HepG2 (cell line): ENCODE results near the gene CCDC7. TPM values are rescaled to one million over a fixed set of nuclear protein-coding genes. Genes with fewer than 3 reads are reported as not detected.

Experiments used
- ATAC-seq: fragments of 200-7000 bp; cut with Tn5 transposase; 3 replicates; pipeline ENCODE4 v1.9.1; 2020; ENCODE audit warnings: mild to moderate bottlenecking, moderate library complexity
- BruUV-seq: library from RNA; stranded (reverse); fragments of 400-500 nt; replicated peaks from 2 replicates; lab custom pipeline; 2021; lab: Mats Ljungman, UMichigan
- CTCF ChIA-PET: fragments of 300-600 bp; formaldehyde crosslinking; extraction: SDS; loops from one replicate; lab custom pipeline; 2021; ENCODE audit warnings: low total read pairs, inconsistent platforms, low intra/inter-chr PET ratio; lab: Yijun Ruan, JAX
- POLR2A ChIA-PET: fragments of 350-600 bp; sonication (Branson Sonifier 250); formaldehyde crosslinking; loops from one replicate; lab custom pipeline; 2020; ENCODE audit warnings: antibody characterized with exemption, inconsistent platforms; lab: Yijun Ruan, JAX
- DNase-seq: peaks from one replicate; pipeline ENCODE4 v3.0.0-alpha.2; 2015; ENCODE audit warnings: low spot score
- FAIRE-seq: peaks from 3 replicates; lab custom pipeline; 2011; peaks lifted over from hg19 to GRCh38; lab: Jason Lieb, UNC
- H2AFZ ChIP-seq: one replicate; pipeline ENCODE4 v1.6.1; 2011; ENCODE audit warnings: low read length, inconsistent platforms
- H3K27ac ChIP-seq: fragments of 300-600 bp; 3 replicates; pipeline ENCODE4 v1.8.0; 2011; ENCODE audit warnings: mixed run types, mild to moderate bottlenecking, mixed read lengths, low read length, inconsistent platforms; ENCODE audit not compliant: insufficient read depth; ENCODE audit errors: extremely low read length
- H3K27me3 ChIP-seq, 2 experiments: fragments of 200-600 bp in 1 of 2; 2 replicates in 1 of 2; 3 replicates in 1 of 2; pipeline versions ENCODE4 v1.6.0 to v1.8.0; 2011; ENCODE audit warnings: low read length in 2 of 2, mild to moderate bottlenecking in 2 of 2, moderate library complexity in 2 of 2, inconsistent platforms in 1 of 2; ENCODE audit not compliant: insufficient read depth in 2 of 2, control insufficient read depth in 1 of 2
- H3K36me3 ChIP-seq, 2 experiments: fragments of 200-600 bp in 1 of 2; replicated peaks in 1 of 2; 2 replicates in 1 of 2; 3 replicates in 1 of 2; pipeline versions ENCODE4 v1.5.1 to v1.8.0; 2011; ENCODE audit warnings: low read length in 2 of 2, inconsistent platforms in 1 of 2; ENCODE audit not compliant: insufficient read depth in 2 of 2, control insufficient read depth in 1 of 2
- H3K4me1 ChIP-seq: 2 replicates; pipeline ENCODE4 v1.5.1; 2012; ENCODE audit warnings: low read length, inconsistent platforms; ENCODE audit not compliant: insufficient read depth
- H3K4me2 ChIP-seq: 2 replicates; pipeline ENCODE4 v1.6.0; 2011; ENCODE audit warnings: low read depth, low read length, inconsistent platforms
- H3K4me3 ChIP-seq, 3 experiments: fragments of 200-600 bp in 1 of 3; sonication (generic), shearing (Covaris generic) in 1 of 3; replicated peaks in 1 of 3; 2 replicates each; pipeline ENCODE4 v1.5.1; 2011 to 2016; ENCODE audit warnings: low read length in 3 of 3, inconsistent platforms in 2 of 3, low read depth in 2 of 3, mild to moderate bottlenecking in 2 of 3, control low read depth in 1 of 3, mixed read lengths in 1 of 3; ENCODE audit not compliant: insufficient read depth in 1 of 3
- H3K79me2 ChIP-seq: one replicate; pipeline ENCODE4 v1.6.1; 2011; ENCODE audit warnings: low read length, inconsistent platforms; ENCODE audit not compliant: insufficient read depth
- H3K9ac ChIP-seq: 2 replicates; pipeline ENCODE4 v1.6.0; 2011; ENCODE audit warnings: mild to moderate bottlenecking, low read depth, low read length, inconsistent platforms; ENCODE audit not compliant: insufficient read depth
- H3K9me3 ChIP-seq: 2 replicates; pipeline ENCODE4 v1.5.1; 2012; ENCODE audit warnings: mild to moderate bottlenecking, low read length
- H4K20me1 ChIP-seq: 2 replicates; pipeline ENCODE4 v1.6.0; 2011; ENCODE audit warnings: inconsistent platforms, mild to moderate bottlenecking, low read length, moderate library complexity; ENCODE audit not compliant: insufficient read depth
- ATF7 ChIP-seq, 2 experiments: fragments of 450-650 bp in 1 of 2; sonication (generic) in 1 of 2; formaldehyde crosslinking in 1 of 2; IDR thresholded peaks; 2 replicates each; pipeline versions ENCODE4 v1.4.0 to v1.6.1; 2016 to 2020; ENCODE audit warnings: antibody characterized with exemption in 1 of 2, mild to moderate bottlenecking in 1 of 2, missing genetic modification reagents in 1 of 2
- CEBPB ChIP-seq: IDR thresholded peaks from 2 replicates; pipeline ENCODE4 v1.6.1; 2011; ENCODE audit warnings: low read depth, low read length, improper control_type of control experiment, borderline replicate concordance
- FOXA1 ChIP-seq, 2 experiments: fragments of 450-650 bp in 1 of 2; sonication (generic) in 1 of 2; formaldehyde crosslinking in 1 of 2; IDR thresholded peaks; 2 replicates each; pipeline versions ENCODE4 v1.4.0 to v1.6.1; 2016 to 2020; ENCODE audit warnings: missing genetic modification reagents in 1 of 2
- FOXJ3 ChIP-seq: sonication (generic); formaldehyde crosslinking; IDR thresholded peaks from 2 replicates; pipeline ENCODE4 v1.4.0; 2020; ENCODE audit warnings: missing genetic modification reagents, mild to moderate bottlenecking, borderline replicate concordance
- SMC3 ChIP-seq: IDR thresholded peaks from 2 replicates; pipeline ENCODE4 v1.6.1; 2011; ENCODE audit warnings: low read length, improper control_type of control experiment
- SRSF1 ChIP-seq: fragments of 200-400 bp; formaldehyde crosslinking; optimal IDR thresholded peaks from 2 replicates; pipeline ENCODE3; 2017; ENCODE audit warnings: mild to moderate bottlenecking, low read depth, low read length, moderate library complexity
- WGBS: methylation state at CpG from one replicate; pipeline ENCODE4 v1.1.6; 2017; ENCODE audit warnings: low lambda C conversion rate; 5-methylcytosine and 5-hydroxymethylcytosine counted together
- in situ Hi-C: cut with HindIII; loops from 2 replicates; pipeline ENCODE4 v1.10.0; 2017; ENCODE audit warnings: low pct_unique_long_range_greater_than_20kb; ENCODE audit not compliant: extremely low pct_ligation_motif_present
- intact Hi-C: fragments of 100-400 bp; cut with micrococcal nuclease; formaldehyde crosslinking; loops from one replicate; pipeline ENCODE4 v1.10.0; 2022; ENCODE audit not compliant: unreplicated experiment
- polyA plus RNA-seq, 8 experiments: library from polyadenylated mRNA; depleted of rRNA in 3 of 8; stranded (reverse) in 7 of 8; unstranded in 1 of 8; fragments of >200 nt; fragmentation: Illumina TruSeq in 4 of 8; extraction: Trizol in 4 of 8; gene quantifications; 2 replicates each; pipeline versions ENCODE4 v1.2.1 to v1.2.3, GENCODE V29; 2011 to 2016; ENCODE audit warnings: low read depth in 4 of 8, missing spikeins in 1 of 8, mixed read lengths in 1 of 8; ENCODE audit not compliant: insufficient read depth in 1 of 8
- total RNA-seq, 5 experiments: library from RNA; depleted of rRNA; stranded (reverse); fragments of >200 nt; fragmentation: Illumina TruSeq; extraction: Trizol; gene quantifications; 2 replicates each; pipeline ENCODE4 v1.2.3, GENCODE V29; 2016; ENCODE audit warnings: low read depth in 1 of 5
- TF ChIP-seq, protein P1 (sequence below): sonication (generic); formaldehyde crosslinking; IDR thresholded peaks from 2 replicates; pipeline ENCODE4 v1.4.0; 2020; ENCODE audit warnings: missing genetic modification reagents
- TF ChIP-seq, protein P2 (sequence below): sonication (generic); formaldehyde crosslinking; conservative IDR thresholded peaks from 2 replicates; pipeline ENCODE4 v1.4.0; 2020; ENCODE audit warnings: missing genetic modification reagents
- TF ChIP-seq, protein P3 (sequence below): sonication (generic); formaldehyde crosslinking; IDR thresholded peaks from 2 replicates; pipeline ENCODE4 v1.5.0; 2020; ENCODE audit warnings: mild to moderate bottlenecking, missing genetic modification reagents, moderate library complexity

Gene CCDC7
- total and polyA plus RNA-seq, 2 of the 13 experiments (the other 11 are each of a cell fraction or from before 2014, with no cell fraction given) = 0.40 to 1.8 TPM

DNA sequence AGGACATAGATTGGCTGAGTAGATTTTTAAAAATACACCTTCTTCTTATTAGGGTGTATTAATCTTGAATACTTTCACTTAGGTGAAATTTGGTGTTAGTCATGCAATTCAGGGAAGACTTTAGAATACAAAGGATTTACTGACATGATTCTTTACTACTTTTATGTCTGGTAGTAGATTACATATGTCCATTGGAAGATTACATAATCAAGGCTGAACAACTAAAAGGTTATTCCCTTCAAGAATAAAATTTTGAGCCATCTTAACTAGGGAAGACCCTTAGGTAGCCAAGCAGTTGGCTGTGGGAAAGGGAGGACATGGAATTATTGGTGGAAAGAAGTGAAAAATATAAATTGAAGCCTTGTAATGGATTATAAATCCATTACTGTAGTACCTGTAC, 347.1 kb downstream of the CCDC7 start:
- ATAC-seq (no peak), FAIRE-seq (no peak), DNase-seq (no peak)
- no peaks in the 10 kb centered on the region for H3K79me2 ChIP-seq
- intact Hi-C loops = loop anchor here (10.0 kb wide), 1 partner anchor 362 kb away; no protein-coding TSS in a partner anchor
- peaks cover 9% of the 10 kb centered on the region for H3K4me1 ChIP-seq
- no peak overlapping the region for H3K4me3 ChIP-seq
- in situ Hi-C loops = no loop called here
- ChIA-PET POLR2A (no interaction called here), CTCF (no interaction called here)
- no peaks in the 10 kb centered on the region for H3K9me3 ChIP-seq
- H3K27ac ChIP-seq = no peak overlapping the region
- H3K27me3 ChIP-seq = no peaks in the 10 kb centered on the region
- H3K36me3 ChIP-seq = no peaks in the 10 kb centered on the region
- BruUV-seq = no TSS peak
- TF ChIP-seq SRSF1 = no peak
- TF ChIP-seq CEBPB = peak; percentile 65
- TF ChIP-seq ATF7 (IDR thresholded peaks at IDR 0.05) = peak; percentile 35; the same call in 1 of the 2 replicates
- TF ChIP-seq ATF7 (CRISPR knock-in tag; IDR thresholded peaks at IDR 0.05) = no peak
- no peak overlapping the region for H3K4me2 ChIP-seq
- no peaks in the 10 kb centered on the region for H4K20me1 ChIP-seq
- H2AFZ ChIP-seq = no peak overlapping the region
- H3K9ac ChIP-seq = no peak overlapping the region

DNA sequence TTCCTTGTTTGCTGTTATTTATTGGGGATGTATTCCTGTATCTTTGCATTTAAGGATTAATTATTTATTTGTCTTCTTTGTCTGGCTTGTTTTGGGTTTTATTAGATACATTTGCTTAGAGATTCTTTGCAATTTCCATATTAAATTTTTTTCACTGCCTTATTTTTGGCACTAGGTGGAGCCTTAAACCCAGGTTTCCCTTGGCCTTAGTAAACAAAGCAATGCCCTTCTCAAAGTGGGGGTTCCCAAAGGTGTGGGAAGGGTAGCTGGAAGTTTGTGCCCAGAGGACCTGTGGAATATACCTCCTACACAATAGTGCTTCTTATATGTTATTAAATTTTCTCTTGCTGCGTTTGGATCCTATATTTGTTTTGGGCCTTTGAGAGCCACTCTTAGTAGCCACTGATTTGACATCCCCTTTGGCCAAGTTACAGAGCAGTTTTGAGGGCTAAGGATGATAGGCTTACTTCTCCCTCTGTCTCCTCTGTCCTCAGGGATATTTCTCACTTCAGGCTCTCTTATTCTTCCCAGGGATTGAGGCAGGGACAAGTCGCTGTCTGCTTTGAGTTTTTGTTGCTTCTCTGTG, 349.8 kb downstream of the CCDC7 start:
- FAIRE-seq (peak; percentile 42), ATAC-seq (peak; percentile 46; the same call in 2 of the 3 replicates), DNase-seq (peak; percentile 13)
- Histone ChIP-seq H4K20me1 (no peaks in the 10 kb centered on the region), H3K4me3 (no peak overlapping the region), H3K36me3 (no peaks in the 10 kb centered on the region), H3K4me2 (no peak overlapping the region), H3K9ac (no peak overlapping the region), H3K9me3 (no peaks in the 10 kb centered on the region), H3K79me2 (no peaks in the 10 kb centered on the region), H2AFZ (no peak overlapping the region), H3K27me3 (no peaks in the 10 kb centered on the region), H3K27ac (no peak overlapping the region), H3K4me1 (no peaks in the 10 kb centered on the region)
- no TSS peak for BruUV-seq
- 8% methylated on average over 2 of the region's 2 CpGs for WGBS
- POLR2A ChIA-PET = no interaction called here
- in situ Hi-C loops (loop anchor here (5.0 kb wide), 1 partner anchor 212 kb away; no protein-coding TSS in a partner anchor), intact Hi-C loops (loop anchor here (1.0 to 10.0 kb wide), 2 partner anchors 213 to 359 kb away; no protein-coding TSS in a partner anchor)
- CTCF ChIA-PET = interaction anchor here (1.3 to 2.1 kb wide), 2 partner anchors 213 to 360 kb away, joined by 4 to 41 read pairs; no protein-coding TSS in a partner anchor
- TF ChIP-seq FOXA1 (IDR thresholded peaks at IDR 0.05) (no peak), FOXA1 (CRISPR knock-in tag; IDR thresholded peaks at IDR 0.05) (peak; percentile 78), SMC3 (peak; percentile 85), FOXJ3 (CRISPR knock-in tag) (peak; percentile 33; the same call in 1 of the 2 replicates)
- TF ChIP-seq, protein P1, sequence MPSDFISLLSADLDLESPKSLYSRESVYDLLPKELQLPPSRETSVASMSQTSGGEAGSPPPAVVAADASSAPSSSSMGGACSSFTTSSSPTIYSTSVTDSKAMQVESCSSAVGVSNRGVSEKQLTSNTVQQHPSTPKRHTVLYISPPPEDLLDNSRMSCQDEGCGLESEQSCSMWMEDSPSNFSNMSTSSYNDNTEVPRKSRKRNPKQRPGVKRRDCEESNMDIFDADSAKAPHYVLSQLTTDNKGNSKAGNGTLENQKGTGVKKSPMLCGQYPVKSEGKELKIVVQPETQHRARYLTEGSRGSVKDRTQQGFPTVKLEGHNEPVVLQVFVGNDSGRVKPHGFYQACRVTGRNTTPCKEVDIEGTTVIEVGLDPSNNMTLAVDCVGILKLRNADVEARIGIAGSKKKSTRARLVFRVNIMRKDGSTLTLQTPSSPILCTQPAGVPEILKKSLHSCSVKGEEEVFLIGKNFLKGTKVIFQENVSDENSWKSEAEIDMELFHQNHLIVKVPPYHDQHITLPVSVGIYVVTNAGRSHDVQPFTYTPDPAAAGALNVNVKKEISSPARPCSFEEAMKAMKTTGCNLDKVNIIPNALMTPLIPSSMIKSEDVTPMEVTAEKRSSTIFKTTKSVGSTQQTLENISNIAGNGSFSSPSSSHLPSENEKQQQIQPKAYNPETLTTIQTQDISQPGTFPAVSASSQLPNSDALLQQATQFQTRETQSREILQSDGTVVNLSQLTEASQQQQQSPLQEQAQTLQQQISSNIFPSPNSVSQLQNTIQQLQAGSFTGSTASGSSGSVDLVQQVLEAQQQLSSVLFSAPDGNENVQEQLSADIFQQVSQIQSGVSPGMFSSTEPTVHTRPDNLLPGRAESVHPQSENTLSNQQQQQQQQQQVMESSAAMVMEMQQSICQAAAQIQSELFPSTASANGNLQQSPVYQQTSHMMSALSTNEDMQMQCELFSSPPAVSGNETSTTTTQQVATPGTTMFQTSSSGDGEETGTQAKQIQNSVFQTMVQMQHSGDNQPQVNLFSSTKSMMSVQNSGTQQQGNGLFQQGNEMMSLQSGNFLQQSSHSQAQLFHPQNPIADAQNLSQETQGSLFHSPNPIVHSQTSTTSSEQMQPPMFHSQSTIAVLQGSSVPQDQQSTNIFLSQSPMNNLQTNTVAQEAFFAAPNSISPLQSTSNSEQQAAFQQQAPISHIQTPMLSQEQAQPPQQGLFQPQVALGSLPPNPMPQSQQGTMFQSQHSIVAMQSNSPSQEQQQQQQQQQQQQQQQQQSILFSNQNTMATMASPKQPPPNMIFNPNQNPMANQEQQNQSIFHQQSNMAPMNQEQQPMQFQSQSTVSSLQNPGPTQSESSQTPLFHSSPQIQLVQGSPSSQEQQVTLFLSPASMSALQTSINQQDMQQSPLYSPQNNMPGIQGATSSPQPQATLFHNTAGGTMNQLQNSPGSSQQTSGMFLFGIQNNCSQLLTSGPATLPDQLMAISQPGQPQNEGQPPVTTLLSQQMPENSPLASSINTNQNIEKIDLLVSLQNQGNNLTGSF (CRISPR knock-in tag) = no peak
- TF ChIP-seq, protein P2, sequence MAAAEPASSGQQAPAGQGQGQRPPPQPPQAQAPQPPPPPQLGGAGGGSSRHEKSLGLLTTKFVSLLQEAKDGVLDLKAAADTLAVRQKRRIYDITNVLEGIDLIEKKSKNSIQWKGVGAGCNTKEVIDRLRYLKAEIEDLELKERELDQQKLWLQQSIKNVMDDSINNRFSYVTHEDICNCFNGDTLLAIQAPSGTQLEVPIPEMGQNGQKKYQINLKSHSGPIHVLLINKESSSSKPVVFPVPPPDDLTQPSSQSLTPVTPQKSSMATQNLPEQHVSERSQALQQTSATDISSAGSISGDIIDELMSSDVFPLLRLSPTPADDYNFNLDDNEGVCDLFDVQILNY (CRISPR knock-in tag) = no peak
- TF ChIP-seq, protein P3, sequence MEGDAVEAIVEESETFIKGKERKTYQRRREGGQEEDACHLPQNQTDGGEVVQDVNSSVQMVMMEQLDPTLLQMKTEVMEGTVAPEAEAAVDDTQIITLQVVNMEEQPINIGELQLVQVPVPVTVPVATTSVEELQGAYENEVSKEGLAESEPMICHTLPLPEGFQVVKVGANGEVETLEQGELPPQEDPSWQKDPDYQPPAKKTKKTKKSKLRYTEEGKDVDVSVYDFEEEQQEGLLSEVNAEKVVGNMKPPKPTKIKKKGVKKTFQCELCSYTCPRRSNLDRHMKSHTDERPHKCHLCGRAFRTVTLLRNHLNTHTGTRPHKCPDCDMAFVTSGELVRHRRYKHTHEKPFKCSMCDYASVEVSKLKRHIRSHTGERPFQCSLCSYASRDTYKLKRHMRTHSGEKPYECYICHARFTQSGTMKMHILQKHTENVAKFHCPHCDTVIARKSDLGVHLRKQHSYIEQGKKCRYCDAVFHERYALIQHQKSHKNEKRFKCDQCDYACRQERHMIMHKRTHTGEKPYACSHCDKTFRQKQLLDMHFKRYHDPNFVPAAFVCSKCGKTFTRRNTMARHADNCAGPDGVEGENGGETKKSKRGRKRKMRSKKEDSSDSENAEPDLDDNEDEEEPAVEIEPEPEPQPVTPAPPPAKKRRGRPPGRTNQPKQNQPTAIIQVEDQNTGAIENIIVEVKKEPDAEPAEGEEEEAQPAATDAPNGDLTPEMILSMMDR = peak; percentile 76
